ENCODE measurements around the gene OR4E2.

Gene OR4E2

GRCh38 chr14:21699551-21699950, 45.9 kb downstream of the OR4E2 start:
- TF ChIP-seq CTCF (IDR thresholded peaks at IDR 0.05; ENCODE audit: unreplicated experiment in 3 of 3) = no peak
- Mint-ChIP-seq H3K9me3 (peaks cover 2% of the 10 kb centered on the region), H3K4me1 (no peaks in the 10 kb centered on the region), H3K36me3 (ENCODE audit: low read depth) (no peaks in the 10 kb centered on the region), H3K27ac (no peak overlapping the region), H3K27me3 (ENCODE audit: low read depth) (no peaks in the 10 kb centered on the region), H3K4me3 (no peak overlapping the region)

GRCh38 chr14:21702316-21702715, 48.7 kb downstream of the OR4E2 start:
- no peaks in the 10 kb centered on the region for H3K4me1 Mint-ChIP-seq
- H3K9me3 Mint-ChIP-seq = peaks cover 4% of the 10 kb centered on the region
- no peak overlapping the region for H3K4me3 Mint-ChIP-seq
- TF ChIP-seq CTCF (IDR thresholded peaks at IDR 0.05; ENCODE audit: unreplicated experiment in 3 of 3) = no peak
- no peaks in the 10 kb centered on the region for H3K27me3 Mint-ChIP-seq (ENCODE audit: low read depth)
- H3K36me3 Mint-ChIP-seq (ENCODE audit: low read depth) = no peaks in the 10 kb centered on the region
- H3K27ac Mint-ChIP-seq = no peak overlapping the region

- H3K4me3 Mint-ChIP-seq = no peak overlapping the region
- no peak for TF ChIP-seq CTCF (IDR thresholded peaks at IDR 0.05; ENCODE audit: unreplicated experiment in 3 of 3)
- no peaks in the 10 kb centered on the region for H3K36me3 Mint-ChIP-seq (ENCODE audit: low read depth)
- no peaks in the 10 kb centered on the region for H3K4me1 Mint-ChIP-seq
- no peak overlapping the region for H3K27ac Mint-ChIP-seq
- peaks cover 10% of the 10 kb centered on the region for H3K9me3 Mint-ChIP-seq
- H3K27me3 Mint-ChIP-seq (ENCODE audit: low read depth) = no peaks in the 10 kb centered on the region
These were observed 50.0 kb downstream of the OR4E2 start for GRCh38 chr14:21703357-21704326.

- Mint-ChIP-seq H3K9me3 (peaks cover 10% of the 10 kb centered on the region), H3K4me3 (no peak overlapping the region), H3K36me3 (ENCODE audit: low read depth) (no peaks in the 10 kb centered on the region), H3K27ac (no peak overlapping the region), H3K4me1 (no peaks in the 10 kb centered on the region), H3K27me3 (ENCODE audit: low read depth) (no peaks in the 10 kb centered on the region)
- no peak for TF ChIP-seq CTCF (IDR thresholded peaks at IDR 0.05; ENCODE audit: unreplicated experiment in 3 of 3)
These were observed 50.7 kb downstream of the OR4E2 start for GRCh38 chr14:21704338-21704737.

- H3K4me1 Mint-ChIP-seq = no peaks in the 10 kb centered on the region
- no peak overlapping the region for H3K4me3 Mint-ChIP-seq
- no peaks in the 10 kb centered on the region for H3K36me3 Mint-ChIP-seq (ENCODE audit: low read depth)
- H3K27ac Mint-ChIP-seq = no peak overlapping the region
- TF ChIP-seq CTCF (IDR thresholded peaks at IDR 0.05; ENCODE audit: unreplicated experiment in 3 of 3) = peak; percentile 69 to 83 (median 77)
- peaks cover 7% of the 10 kb centered on the region for H3K27me3 Mint-ChIP-seq (ENCODE audit: low read depth)
- H3K9me3 Mint-ChIP-seq = peaks cover 6% of the 10 kb centered on the region
These were observed 57.8 kb downstream of the OR4E2 start for GRCh38 chr14:21711360-21711961.
